A549 (cell line): ENCODE measurements around the gene AIRE. TPM values are rescaled to one million over a fixed set of nuclear protein-coding genes. Genes with fewer than 3 reads are reported as not detected.

Experiments used
- ATAC-seq, 2 experiments: fragments of 200-7000 bp in 1 of 2; fragments of >200 bp in 1 of 2; cut with Nextera tagmentation in 1 of 2; cut with Tn5 transposase in 1 of 2; 3 replicates each; pipeline versions ENCODE4 v1.8.0 to v1.9.1; 2018 to 2020; ENCODE audit warnings: mild to moderate bottlenecking in 1 of 2, moderate library complexity in 1 of 2
- CTCF ChIA-PET: fragments of 300-600 bp; sonication (Branson Sonifier 250); formaldehyde crosslinking; extraction: SDS; loops from one replicate; lab custom pipeline; 2021; ENCODE audit warnings: antibody characterized with exemption, inconsistent platforms; lab: Yijun Ruan, JAX
- POLR2A ChIA-PET: fragments of 350-600 bp; formaldehyde crosslinking; extraction: SDS; loops from one replicate; lab custom pipeline; 2021; ENCODE audit warnings: antibody characterized with exemption, inconsistent platforms; lab: Yijun Ruan, JAX
- DNase-seq, 2 experiments: peaks; one replicate each; pipeline versions ENCODE4 v3.0.0 to v3.0.0-alpha.2; 2011 to 2016; ENCODE audit warnings: low read depth in 1 of 2, low spot score in 1 of 2
- FAIRE-seq: peaks from 2 replicates; lab custom pipeline; 2011; peaks lifted over from hg19 to GRCh38; lab: Jason Lieb, UNC
- H3K27ac ChIP-seq, 2 experiments: fragments of >200 bp; sonication (Bioruptor Twin); formaldehyde crosslinking; 3 replicates each; pipeline ENCODE4 v1.5.1; 2016 to 2017
- H3K4me1 ChIP-seq: fragments of >200 bp; sonication (Bioruptor Twin); formaldehyde crosslinking; 3 replicates; pipeline ENCODE4 v1.6.1; 2016
- H3K4me2 ChIP-seq: fragments of >200 bp; sonication (Bioruptor Twin); formaldehyde crosslinking; 3 replicates; pipeline ENCODE4 v1.6.1; 2016
- H3K4me3 ChIP-seq: fragments of >200 bp; sonication (Bioruptor Twin); formaldehyde crosslinking; 3 replicates; pipeline ENCODE4 v1.5.1; 2016
- H3K9me3 ChIP-seq: fragments of >200 bp; sonication (Bioruptor Twin); formaldehyde crosslinking; 3 replicates; pipeline ENCODE4 v1.6.1; 2016
- ATOH8 ChIP-seq: fragments of 250-450 bp; sonication (Bioruptor Pico); IDR thresholded peaks from 2 replicates; pipeline ENCODE4 v1.5.0; 2020; ENCODE audit warnings: low read depth, mild to moderate bottlenecking, moderate library complexity
- ELK1 ChIP-seq: fragments of 150-350 bp; IDR thresholded peaks from 2 replicates; pipeline ENCODE4 v1.6.1; 2014; ENCODE audit warnings: low read depth, mild to moderate bottlenecking, low read length
- EP300 ChIP-seq, 2 experiments: fragments of >200 bp; sonication (Bioruptor Twin); formaldehyde crosslinking; IDR thresholded peaks; 2 replicates in 1 of 2; 3 replicates in 1 of 2; pipeline ENCODE4 v1.6.1; 2016 to 2017
- FOSB ChIP-seq: fragments of 250-450 bp; sonication (Bioruptor Pico); IDR thresholded peaks from 2 replicates; pipeline ENCODE4 v1.5.0; 2020; ENCODE audit warnings: mild to moderate bottlenecking, moderate library complexity
- HDAC2 ChIP-seq: fragments of 200-600 bp; sonication (generic); IDR thresholded peaks from 2 replicates; pipeline ENCODE4 v1.6.1; 2016
- HOXA7 ChIP-seq: fragments of 250-450 bp; sonication (Bioruptor Pico); IDR thresholded peaks from 2 replicates; pipeline ENCODE4 v1.5.0; 2020; ENCODE audit warnings: mild to moderate bottlenecking, moderate library complexity
- HOXB13 ChIP-seq: fragments of 250-450 bp; sonication (Bioruptor Pico); IDR thresholded peaks from 2 replicates; pipeline ENCODE4 v1.5.0; 2020; ENCODE audit warnings: low read depth, mild to moderate bottlenecking, moderate library complexity
- HOXB5 ChIP-seq: fragments of 250-450 bp; sonication (Bioruptor Pico); IDR thresholded peaks from 2 replicates; pipeline ENCODE4 v1.5.0; 2020; ENCODE audit warnings: mild to moderate bottlenecking, moderate library complexity
- NFE2L2 ChIP-seq: fragments of 150-350 bp; conservative IDR thresholded peaks from 2 replicates; pipeline ENCODE4 v1.6.1; 2014; ENCODE audit warnings: low read length
- POLR2AphosphoS2 ChIP-seq: conservative IDR thresholded peaks from 2 replicates; pipeline ENCODE4 v1.6.1; 2012; ENCODE audit warnings: low read length, improper control_type of control experiment, inconsistent platforms
- REST ChIP-seq: fragments of 200-600 bp; sonication (generic); IDR thresholded peaks from 2 replicates; pipeline ENCODE4 v1.6.1; 2016; ENCODE audit warnings: antibody characterized with exemption, mild to moderate bottlenecking, moderate library complexity
- SREBF2 ChIP-seq: fragments of 450-650 bp; IDR thresholded peaks from 2 replicates; pipeline ENCODE4 v1.6.1; 2014; ENCODE audit warnings: mild to moderate bottlenecking, moderate library complexity
- TP53 ChIP-seq: fragments of 250-450 bp; sonication (Bioruptor Pico); IDR thresholded peaks from 2 replicates; pipeline ENCODE4 v1.5.0; 2021; ENCODE audit warnings: mild to moderate bottlenecking, moderate library complexity
- WGBS: methylation state at CpG from one replicate; pipeline ENCODE4 v1.1.6; 2017; ENCODE audit errors: missing lambda C conversion rate; 5-methylcytosine and 5-hydroxymethylcytosine counted together
- polyA plus RNA-seq, 4 experiments: library from polyadenylated mRNA; depleted of rRNA in 3 of 4; stranded (reverse); fragments of >200 nt; fragmentation: RNase III in 1 of 4; extraction: RNeasy Plus Mini Kit Qiagen cat#74134 plus additional on column Dnase treatment in 1 of 4; gene quantifications; 2 replicates in 3 of 4; 3 replicates in 1 of 4; pipeline ENCODE4 v1.2.3, GENCODE V29; 2011 to 2017

AIRE gene
- polyA plus RNA-seq, 2 of the 4 experiments (the other 2 are of a cell fraction) = not detected

- no peak overlapping the region for H3K4me3 ChIP-seq
- no peaks in the 10 kb centered on the region for H3K4me1 ChIP-seq
- DNase-seq (no peak), FAIRE-seq (no peak), ATAC-seq (no peak)
- no peaks in the 10 kb centered on the region for H3K9me3 ChIP-seq
- TF ChIP-seq HDAC2 (no peak), ATOH8 (no peak), HOXB13 (CRISPR knock-in tag) (no peak), TP53 (no peak), FOSB (CRISPR knock-in tag) (no peak), NFE2L2 (no peak), REST (no peak), HOXB5 (CRISPR knock-in tag) (no peak)
- POLR2A ChIA-PET = no interaction called here
- H3K27ac ChIP-seq = no peak overlapping the region
- H3K4me2 ChIP-seq = no peak overlapping the region
- WGBS = 64% methylated on average over 17 of the region's 29 CpGs
- CTCF ChIA-PET = no interaction called here
Measured at GRCh38 chr21:44253832-44254710, 31.6 kb upstream of the AIRE start.

GRCh38 chr21:44255511-44255981 is 30.1 kb upstream of the AIRE start:
- no peak for ATAC-seq
- ChIA-PET POLR2A (no interaction called here), CTCF (no interaction called here)
- no peaks in the 10 kb centered on the region for H3K9me3 ChIP-seq
- FAIRE-seq = no peak
- no peak overlapping the region for H3K4me3 ChIP-seq
- H3K27ac ChIP-seq = no peak overlapping the region
- no peak overlapping the region for H3K4me2 ChIP-seq
- TF ChIP-seq HOXA7 (CRISPR knock-in tag) = no peak
- no peak for TF ChIP-seq ATOH8
- TF ChIP-seq SREBF2 = no peak
- TF ChIP-seq POLR2AphosphoS2 = no peak
- TF ChIP-seq REST = no peak
- no peak for TF ChIP-seq ELK1
- no peak for TF ChIP-seq EP300 (IDR thresholded peaks at IDR 0.05)
- H3K4me1 ChIP-seq = no peaks in the 10 kb centered on the region
- 87% methylated on average over 2 of the region's 11 CpGs for WGBS
- DNase-seq = no peak
